HepG2 (cell line): ENCODE data around the gene ZBTB9. TPM values are rescaled to one million over a fixed set of nuclear protein-coding genes. Genes with fewer than 3 reads are reported as not detected.

ENCODE experiments used
- DPF2 ChIP-seq: sonication (generic); formaldehyde crosslinking; IDR thresholded peaks from 2 replicates; pipeline ENCODE4 v1.4.0; 2020; ENCODE audit warnings: mild to moderate bottlenecking, low read depth, missing genetic modification reagents, borderline replicate concordance
- ELF3 ChIP-seq: IDR thresholded peaks from 2 replicates; pipeline ENCODE4 v1.6.1; 2016; ENCODE audit warnings: missing genetic modification reagents, missing compliant biosample characterization
- HIC2 ChIP-seq: sonication (generic); formaldehyde crosslinking; IDR thresholded peaks from 2 replicates; pipeline ENCODE4 v1.9.0; 2022; ENCODE audit warnings: low read depth, missing genetic modification reagents
- HNF4G ChIP-seq, 2 experiments: sonication (generic) in 1 of 2; formaldehyde crosslinking in 1 of 2; IDR thresholded peaks; 2 replicates each; pipeline versions ENCODE4 v1.4.0 to v1.6.1; 2011 to 2020; ENCODE audit warnings: borderline replicate concordance in 2 of 2, low read depth in 2 of 2, mild to moderate bottlenecking in 2 of 2, low read length in 1 of 2, missing genetic modification reagents in 1 of 2, moderate library complexity in 1 of 2
- HOXA7 ChIP-seq: sonication (generic); formaldehyde crosslinking; IDR thresholded peaks from 2 replicates; pipeline ENCODE4 v1.8.1; 2022; ENCODE audit warnings: mild to moderate bottlenecking, missing genetic modification reagents, moderate library complexity
- KDM3A ChIP-seq: IDR thresholded peaks from 2 replicates; pipeline ENCODE4 v1.6.1; 2018; ENCODE audit warnings: low read depth, missing compliant biosample characterization
- KLF16 ChIP-seq, 2 experiments: sonication (generic) in 1 of 2; formaldehyde crosslinking in 1 of 2; IDR thresholded peaks; 2 replicates each; pipeline versions ENCODE4 v1.6.1 to v1.8.0; 2016 to 2023; ENCODE audit warnings: missing genetic modification reagents in 2 of 2, missing compliant biosample characterization in 1 of 2
- LBX2 ChIP-seq: sonication (generic); formaldehyde crosslinking; IDR thresholded peaks from 2 replicates; pipeline ENCODE4 v1.5.0; 2020; ENCODE audit warnings: missing genetic modification reagents, mild to moderate bottlenecking, borderline replicate concordance
- MYC ChIP-seq: sonication (generic); formaldehyde crosslinking; IDR thresholded peaks from 2 replicates; pipeline ENCODE4 v1.9.0; 2021; ENCODE audit warnings: missing genetic modification reagents, borderline replicate concordance
- NR0B2 ChIP-seq: sonication (generic); formaldehyde crosslinking; IDR thresholded peaks from 2 replicates; pipeline ENCODE4 v1.4.0; 2020; ENCODE audit warnings: mild to moderate bottlenecking, missing genetic modification reagents
- PREB ChIP-seq: sonication (generic); formaldehyde crosslinking; IDR thresholded peaks from 2 replicates; pipeline ENCODE4 v1.4.0; 2020; ENCODE audit warnings: missing genetic modification reagents
- SALL2 ChIP-seq: sonication (generic); formaldehyde crosslinking; IDR thresholded peaks from 2 replicates; pipeline ENCODE4 v1.8.1; 2023; ENCODE audit warnings: mild to moderate bottlenecking, missing genetic modification reagents, inconsistent platforms
- SNAPC5 ChIP-seq: sonication (generic); formaldehyde crosslinking; IDR thresholded peaks from 2 replicates; pipeline ENCODE4 v1.8.1; 2023; ENCODE audit warnings: mild to moderate bottlenecking, missing genetic modification reagents, borderline replicate concordance
- TEF ChIP-seq: sonication (generic); formaldehyde crosslinking; IDR thresholded peaks from 2 replicates; pipeline ENCODE4 v1.5.0; 2020; ENCODE audit warnings: missing genetic modification reagents
- ZFY ChIP-seq: sonication (generic); formaldehyde crosslinking; IDR thresholded peaks from 2 replicates; pipeline ENCODE4 v1.4.0; 2020; ENCODE audit warnings: missing genetic modification reagents
- ZGPAT ChIP-seq: IDR thresholded peaks from 2 replicates; pipeline ENCODE4 v1.6.1; 2016; ENCODE audit warnings: mild to moderate bottlenecking
- ZMYM3 ChIP-seq: sonication (generic); formaldehyde crosslinking; IDR thresholded peaks from 2 replicates; pipeline ENCODE4 v1.5.1; 2020; ENCODE audit warnings: mild to moderate bottlenecking, missing genetic modification reagents
- ZNF567 ChIP-seq: sonication (generic); formaldehyde crosslinking; IDR thresholded peaks from 2 replicates; pipeline ENCODE4 v1.8.1; 2023; ENCODE audit warnings: mild to moderate bottlenecking, missing genetic modification reagents, borderline replicate concordance
- ZNF580 ChIP-seq: IDR thresholded peaks from 2 replicates; pipeline ENCODE4 v1.6.1; 2016; ENCODE audit warnings: low read depth, borderline replicate concordance
- ZNF749 ChIP-seq: sonication (generic); formaldehyde crosslinking; IDR thresholded peaks from 2 replicates; pipeline ENCODE4 v1.8.0; 2022; ENCODE audit warnings: mild to moderate bottlenecking, missing genetic modification reagents, moderate library complexity, borderline replicate concordance
- polyA plus RNA-seq, 8 experiments: library from polyadenylated mRNA; depleted of rRNA in 3 of 8; stranded (reverse) in 7 of 8; unstranded in 1 of 8; fragments of >200 nt; fragmentation: Illumina TruSeq in 4 of 8; extraction: Trizol in 4 of 8; gene quantifications; 2 replicates each; pipeline versions ENCODE4 v1.2.1 to v1.2.3, GENCODE V29; 2011 to 2016; ENCODE audit warnings: low read depth in 4 of 8, missing spikeins in 1 of 8, mixed read lengths in 1 of 8; ENCODE audit not compliant: insufficient read depth in 1 of 8
- total RNA-seq, 5 experiments: library from RNA; depleted of rRNA; stranded (reverse); fragments of >200 nt; fragmentation: Illumina TruSeq; extraction: Trizol; gene quantifications; 2 replicates each; pipeline ENCODE4 v1.2.3, GENCODE V29; 2016; ENCODE audit warnings: low read depth in 1 of 5

ZBTB9 gene
- total and polyA plus RNA-seq, 2 of the 13 experiments (the other 11 are each of a cell fraction or from before 2014, with no cell fraction given) = 5.3 to 9.2 TPM

GRCh38 chr6:33410711-33411631 lies 43.4 kb upstream of the ZBTB9 start, which contains the start of gene PHF1 (continued):
- peak; percentile 44; the same call in 1 of the 2 replicates for TF ChIP-seq NR0B2 (CRISPR knock-in tag)
- peak; percentile 41; the same call in 1 of the 2 replicates for TF ChIP-seq ZFY (CRISPR knock-in tag)
- peak; percentile 22; the same call in 1 of the 2 replicates for TF ChIP-seq ZGPAT
- no peak for TF ChIP-seq ZNF580
- TF ChIP-seq SNAPC5 (CRISPR knock-in tag) = no peak
- TF ChIP-seq PREB (CRISPR knock-in tag) = no peak
- 0 out of 2 replicates have a peak, but pooled peaks have one; percentile 42 for TF ChIP-seq ZNF749 (CRISPR knock-in tag)
- 0 out of 2 replicates have a peak, but pooled peaks have one; percentile 14 for TF ChIP-seq SALL2 (CRISPR knock-in tag)
- TF ChIP-seq LBX2 (CRISPR knock-in tag) = no peak
- TF ChIP-seq KLF16 (CRISPR knock-in tag; IDR thresholded peaks at IDR 0.05) = peak in 1 of 2 experiments; percentile 85; a peak in 2 of 4 replicates
- no peak for TF ChIP-seq HIC2
- TF ChIP-seq KDM3A = no peak; the same call in 1 of the 2 replicates
- no peak for TF ChIP-seq DPF2 (CRISPR knock-in tag)
- TF ChIP-seq ZNF567 (CRISPR knock-in tag) = no peak
- no peak for TF ChIP-seq HOXA7 (CRISPR knock-in tag)
- no peak for TF ChIP-seq HNF4G (IDR thresholded peaks at IDR 0.05; ENCODE audit: borderline replicate concordance, low read depth, low read length)
- TF ChIP-seq HNF4G (CRISPR knock-in tag; IDR thresholded peaks at IDR 0.05; ENCODE audit: borderline replicate concordance, low read depth) = no peak
- no peak for TF ChIP-seq TEF (CRISPR knock-in tag)
- peak; percentile 61; the same call in 1 of the 2 replicates for TF ChIP-seq MYC (CRISPR knock-in tag)
- no peak for TF ChIP-seq ELF3
- TF ChIP-seq ZMYM3 (CRISPR knock-in tag) = no peak
